Measurements from ENCODE around the gene AGMO.

DNA sequence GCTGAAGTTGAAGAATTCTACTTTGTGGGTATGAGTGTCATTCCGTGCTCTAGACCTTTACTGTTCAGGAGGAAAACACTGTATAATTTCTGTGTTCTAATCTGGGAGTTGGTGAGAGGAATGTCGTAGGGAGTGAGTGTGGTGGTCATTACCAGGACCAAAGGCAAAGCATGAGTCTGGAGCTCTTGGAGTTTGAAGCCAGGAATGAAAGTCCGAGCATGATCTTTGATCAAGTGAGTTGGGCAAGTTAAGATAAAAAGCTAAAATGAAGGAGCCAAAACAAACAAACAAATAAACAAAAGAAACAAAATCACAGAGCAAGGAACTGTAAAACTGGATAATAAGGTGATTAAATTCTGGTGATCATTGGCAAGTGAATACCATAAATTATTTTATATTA, 161.4 kb downstream of the AGMO start:
- TF ChIP-seq CTCF (IDR thresholded peaks at IDR 0.05), result no peak
- TF ChIP-seq POLR2A (IDR thresholded peaks at IDR 0.05), result no peak
